ENCODE results near the gene BCL6.

BCL6 gene

GRCh38 chr3:187725653-187726370, 19.5 kb downstream of the BCL6 start:
- Histone ChIP-seq H3K27ac (no peak overlapping the region), H3K9me3 (no peaks in the 10 kb centered on the region), H3K36me3 (peaks cover 98 to 100% (median 100%) of the 10 kb centered on the region in 3 donors), H3K27me3 (no peaks in the 10 kb centered on the region), H3K4me3 (no peak overlapping the region), H3K4me1 (no peaks in the 10 kb centered on the region)
- TF ChIP-seq, protein P1, sequence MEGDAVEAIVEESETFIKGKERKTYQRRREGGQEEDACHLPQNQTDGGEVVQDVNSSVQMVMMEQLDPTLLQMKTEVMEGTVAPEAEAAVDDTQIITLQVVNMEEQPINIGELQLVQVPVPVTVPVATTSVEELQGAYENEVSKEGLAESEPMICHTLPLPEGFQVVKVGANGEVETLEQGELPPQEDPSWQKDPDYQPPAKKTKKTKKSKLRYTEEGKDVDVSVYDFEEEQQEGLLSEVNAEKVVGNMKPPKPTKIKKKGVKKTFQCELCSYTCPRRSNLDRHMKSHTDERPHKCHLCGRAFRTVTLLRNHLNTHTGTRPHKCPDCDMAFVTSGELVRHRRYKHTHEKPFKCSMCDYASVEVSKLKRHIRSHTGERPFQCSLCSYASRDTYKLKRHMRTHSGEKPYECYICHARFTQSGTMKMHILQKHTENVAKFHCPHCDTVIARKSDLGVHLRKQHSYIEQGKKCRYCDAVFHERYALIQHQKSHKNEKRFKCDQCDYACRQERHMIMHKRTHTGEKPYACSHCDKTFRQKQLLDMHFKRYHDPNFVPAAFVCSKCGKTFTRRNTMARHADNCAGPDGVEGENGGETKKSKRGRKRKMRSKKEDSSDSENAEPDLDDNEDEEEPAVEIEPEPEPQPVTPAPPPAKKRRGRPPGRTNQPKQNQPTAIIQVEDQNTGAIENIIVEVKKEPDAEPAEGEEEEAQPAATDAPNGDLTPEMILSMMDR (IDR thresholded peaks at IDR 0.05), result no peak
- intact Hi-C loops (cut with DNase I; ENCODE audit: low total_unique reads), result no loop called here
- DNase-seq, result no peak

- H3K4me3 ChIP-seq, result no peak overlapping the region
- no peaks in the 10 kb centered on the region for H3K27me3 ChIP-seq
- intact Hi-C loops (cut with DNase I; ENCODE audit: low total_unique reads), result no loop called here
- no peaks in the 10 kb centered on the region for H3K9me3 ChIP-seq
- DNase-seq, result no peak
- H3K27ac ChIP-seq, result no peak overlapping the region
- TF ChIP-seq, protein P1 (IDR thresholded peaks at IDR 0.05), result no peak
- no peaks in the 10 kb centered on the region for H3K4me1 ChIP-seq
- H3K36me3 ChIP-seq, result peaks cover 97 to 100% (median 98%) of the 10 kb centered on the region in 3 donors
Measured at GRCh38 chr3:187725224-187725623, 20.0 kb downstream of the BCL6 start.

- TF ChIP-seq, protein P1 (IDR thresholded peaks at IDR 0.05), result no peak
- no peaks in the 10 kb centered on the region for H3K9me3 ChIP-seq
- H3K27me3 ChIP-seq, result no peaks in the 10 kb centered on the region
- H3K36me3 ChIP-seq, result peaks cover 67 to 71% (median 68%) of the 10 kb centered on the region in 3 donors
- H3K4me3 ChIP-seq, result no peak overlapping the region
- no peaks in the 10 kb centered on the region for H3K4me1 ChIP-seq
- no peak overlapping the region for H3K27ac ChIP-seq
- DNase-seq, result no peak
- intact Hi-C loops (cut with DNase I; ENCODE audit: low total_unique reads), result no loop called here
Measured at GRCh38 chr3:187722206-187722612, 23.1 kb downstream of the BCL6 start.

- Histone ChIP-seq H3K4me3 (no peak overlapping the region), H3K27ac (no peak overlapping the region), H3K9me3 (no peaks in the 10 kb centered on the region), H3K36me3 (peaks cover 56 to 59% (median 57%) of the 10 kb centered on the region in 3 donors), H3K4me1 (no peaks in the 10 kb centered on the region), H3K27me3 (no peaks in the 10 kb centered on the region)
- intact Hi-C loops (cut with DNase I; ENCODE audit: low total_unique reads), result no loop called here
- TF ChIP-seq, protein P1 (IDR thresholded peaks at IDR 0.05), result no peak
- DNase-seq, result no peak
Measured at GRCh38 chr3:187721055-187721454, 24.2 kb downstream of the BCL6 start.

GRCh38 chr3:187720337-187720670, 25.0 kb downstream of the BCL6 start:
- Histone ChIP-seq H3K4me1 (no peaks in the 10 kb centered on the region), H3K36me3 (peaks cover 48 to 52% (median 49%) of the 10 kb centered on the region in 3 donors), H3K27ac (no peak overlapping the region), H3K4me3 (no peak overlapping the region), H3K9me3 (no peaks in the 10 kb centered on the region), H3K27me3 (no peaks in the 10 kb centered on the region)
- intact Hi-C loops (cut with DNase I; ENCODE audit: low total_unique reads), result no loop called here
- TF ChIP-seq, protein P1 (IDR thresholded peaks at IDR 0.05), result no peak
- DNase-seq, result no peak
